Measurements from ENCODE around the gene TEDC2. TPM values are rescaled to one million over a fixed set of nuclear protein-coding genes. Genes with fewer than 3 reads are reported as not detected.

TEDC2 gene
- total RNA-seq, 4 donors from 2014 or later, result 1.4 to 13.2 (median 3.7) TPM

DNA sequence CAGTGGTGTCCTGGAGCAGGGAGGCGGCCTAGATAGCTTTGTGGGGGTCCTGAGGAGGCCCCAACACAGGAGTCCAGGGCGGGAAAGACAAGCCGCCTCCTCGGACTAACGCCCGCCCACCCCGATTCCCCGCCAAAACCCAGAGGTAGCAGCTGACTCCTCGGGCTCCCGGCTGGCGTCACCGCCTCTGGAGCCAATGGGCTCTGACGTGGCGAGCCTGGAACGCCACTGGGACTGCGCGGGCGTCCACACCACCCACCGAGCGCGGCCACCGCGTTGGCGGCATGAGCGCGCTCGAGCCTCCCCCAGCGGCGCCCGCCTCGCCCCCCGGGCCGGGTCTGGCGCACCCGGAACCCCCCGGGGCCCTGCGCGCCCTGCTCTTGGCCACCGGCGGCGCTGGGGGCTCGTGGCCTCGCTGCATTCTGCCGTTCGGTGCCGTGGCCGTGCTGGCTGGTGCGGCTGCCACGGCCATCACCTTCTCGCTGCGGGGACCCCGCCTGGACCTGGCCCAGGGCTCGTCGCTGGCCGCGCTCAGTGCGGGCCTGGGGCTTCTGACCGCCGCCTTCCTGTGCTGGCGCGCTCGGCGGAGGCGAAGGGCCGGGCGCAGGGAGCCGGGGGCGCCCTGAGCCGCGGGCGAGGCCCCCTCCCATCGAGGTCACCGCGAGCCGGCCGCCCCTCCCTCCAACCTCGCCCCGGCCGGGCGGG lies 7.8 kb downstream of the TEDC2 start:
- peak in 1 of 3 donors; percentile 73 for DNase-seq
- no peaks in the 10 kb centered on the region for H3K36me3 ChIP-seq
- peaks cover 0 to 37% of the 10 kb centered on the region in 2 donors for H3K27me3 ChIP-seq
- H3K4me1 ChIP-seq, result peaks cover 0 to 42% (median 28%) of the 10 kb centered on the region in 4 donors
- H3K4me3 ChIP-seq, result peak overlapping the region; percentile 26 to 56 (median 50)
- TF ChIP-seq POLR2A (IDR thresholded peaks at IDR 0.05), result no peak
- TF ChIP-seq, protein P1, sequence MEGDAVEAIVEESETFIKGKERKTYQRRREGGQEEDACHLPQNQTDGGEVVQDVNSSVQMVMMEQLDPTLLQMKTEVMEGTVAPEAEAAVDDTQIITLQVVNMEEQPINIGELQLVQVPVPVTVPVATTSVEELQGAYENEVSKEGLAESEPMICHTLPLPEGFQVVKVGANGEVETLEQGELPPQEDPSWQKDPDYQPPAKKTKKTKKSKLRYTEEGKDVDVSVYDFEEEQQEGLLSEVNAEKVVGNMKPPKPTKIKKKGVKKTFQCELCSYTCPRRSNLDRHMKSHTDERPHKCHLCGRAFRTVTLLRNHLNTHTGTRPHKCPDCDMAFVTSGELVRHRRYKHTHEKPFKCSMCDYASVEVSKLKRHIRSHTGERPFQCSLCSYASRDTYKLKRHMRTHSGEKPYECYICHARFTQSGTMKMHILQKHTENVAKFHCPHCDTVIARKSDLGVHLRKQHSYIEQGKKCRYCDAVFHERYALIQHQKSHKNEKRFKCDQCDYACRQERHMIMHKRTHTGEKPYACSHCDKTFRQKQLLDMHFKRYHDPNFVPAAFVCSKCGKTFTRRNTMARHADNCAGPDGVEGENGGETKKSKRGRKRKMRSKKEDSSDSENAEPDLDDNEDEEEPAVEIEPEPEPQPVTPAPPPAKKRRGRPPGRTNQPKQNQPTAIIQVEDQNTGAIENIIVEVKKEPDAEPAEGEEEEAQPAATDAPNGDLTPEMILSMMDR (IDR thresholded peaks at IDR 0.05), result no peak
- H3K27ac ChIP-seq, result peak overlapping the region; percentile 17 to 58 (median 44)
- H3K9me3 ChIP-seq, result no peaks in the 10 kb centered on the region

GRCh38 chr16:2468233-2468724 lies 8.4 kb downstream of the TEDC2 start:
- DNase-seq, result no peak
- Histone ChIP-seq H3K4me1 (peaks cover 0 to 45% (median 29%) of the 10 kb centered on the region in 4 donors), H3K4me3 (peak overlapping the region; percentile 26 to 56 (median 50)), H3K27ac (peak overlapping the region in 2 of 4 donors; percentile 41 to 58), H3K27me3 (peaks cover 0 to 37% of the 10 kb centered on the region in 2 donors), H3K36me3 (no peaks in the 10 kb centered on the region), H3K9me3 (no peaks in the 10 kb centered on the region)
- TF ChIP-seq, protein P1 (IDR thresholded peaks at IDR 0.05), result no peak
- no peak for TF ChIP-seq POLR2A (IDR thresholded peaks at IDR 0.05)

- Histone ChIP-seq H3K4me3 (peak overlapping the region in 3 of 4 donors; percentile 46 to 56 (median 54)), H3K9me3 (no peaks in the 10 kb centered on the region), H3K4me1 (peaks cover 0 to 51% (median 33%) of the 10 kb centered on the region in 4 donors), H3K36me3 (no peaks in the 10 kb centered on the region), H3K27me3 (peaks cover 0 to 37% of the 10 kb centered on the region in 2 donors), H3K27ac (no peak overlapping the region)
- no peak for TF ChIP-seq POLR2A (IDR thresholded peaks at IDR 0.05)
- TF ChIP-seq, protein P1 (IDR thresholded peaks at IDR 0.05), result no peak
- DNase-seq, result peak in 2 of 3 donors; percentile 45 to 62
Observed at GRCh38 chr16:2468725-2469398, 9.0 kb downstream of the TEDC2 start.

DNA sequence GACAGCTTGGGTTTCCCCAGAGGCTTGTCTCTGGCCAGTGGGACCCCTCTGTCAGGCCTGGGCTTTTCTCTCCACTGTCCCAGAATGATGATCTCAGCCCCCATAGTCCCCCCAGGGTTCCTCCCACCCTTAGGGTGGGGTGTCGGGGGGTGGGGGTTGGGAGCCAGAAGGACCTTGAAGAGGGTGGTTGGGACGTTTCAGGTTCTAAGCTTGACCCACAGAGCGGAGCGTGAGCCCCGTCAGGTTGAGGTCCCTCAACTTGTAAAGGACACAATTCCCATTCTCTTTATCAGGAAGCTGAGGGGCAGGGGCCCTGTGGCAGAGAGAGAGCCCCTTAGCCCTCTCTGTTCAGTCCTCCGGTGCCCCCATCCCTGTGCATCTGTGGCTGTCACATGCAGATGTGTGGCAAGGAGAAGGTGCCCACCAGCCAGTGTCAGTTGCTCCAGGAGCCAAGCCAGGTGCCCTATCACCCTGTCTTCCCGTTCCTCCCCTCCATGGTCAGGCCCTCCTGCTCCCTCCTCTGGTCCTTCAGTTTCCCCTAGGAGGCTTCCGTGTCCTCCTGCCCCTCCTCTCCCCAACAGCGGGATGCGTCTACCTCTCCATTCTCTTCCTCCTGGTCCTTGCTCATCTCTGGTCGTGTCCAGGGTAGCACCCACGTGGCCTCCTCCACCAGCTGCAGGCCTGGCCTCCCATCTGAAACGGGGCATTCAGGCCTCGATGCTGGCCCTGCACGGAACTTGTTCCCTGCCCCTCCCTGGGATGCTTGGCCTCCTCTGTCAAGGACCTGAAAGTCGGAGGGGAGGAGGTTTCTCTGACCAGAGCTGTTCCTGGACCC lies 9.7 kb downstream of the TEDC2 start:
- Histone ChIP-seq H3K9me3 (no peaks in the 10 kb centered on the region), H3K4me3 (no peak overlapping the region), H3K27ac (no peak overlapping the region), H3K36me3 (no peaks in the 10 kb centered on the region), H3K27me3 (peaks cover 0 to 37% of the 10 kb centered on the region in 2 donors), H3K4me1 (peaks cover 0 to 57% (median 33%) of the 10 kb centered on the region in 4 donors)
- TF ChIP-seq POLR2A (IDR thresholded peaks at IDR 0.05), result no peak
- TF ChIP-seq, protein P1 (IDR thresholded peaks at IDR 0.05), result no peak
- no peak for DNase-seq

DNA sequence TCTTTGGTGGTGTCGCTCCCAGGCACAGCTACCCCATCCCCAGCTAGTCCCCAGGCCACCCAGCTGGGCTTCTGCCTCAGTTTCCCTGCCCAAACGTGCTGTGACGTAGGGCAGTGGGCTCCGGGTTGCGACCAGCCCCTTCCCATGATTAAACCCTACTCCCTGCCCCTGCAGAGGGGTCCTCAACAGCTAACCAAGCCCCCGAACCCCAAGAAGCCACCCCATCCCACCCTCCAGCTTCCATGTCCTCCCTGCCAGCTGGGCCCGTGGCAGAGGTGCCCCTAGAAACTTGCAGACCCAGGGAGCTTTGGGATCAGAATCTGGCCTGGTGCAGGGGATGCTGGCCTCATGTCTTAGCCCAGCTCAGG lies 10.3 kb downstream of the TEDC2 start:
- no peak overlapping the region for H3K27ac ChIP-seq
- no peak for TF ChIP-seq POLR2A (IDR thresholded peaks at IDR 0.05)
- TF ChIP-seq, protein P1 (IDR thresholded peaks at IDR 0.05), result no peak
- H3K36me3 ChIP-seq, result no peaks in the 10 kb centered on the region
- no peaks in the 10 kb centered on the region for H3K9me3 ChIP-seq
- DNase-seq, result no peak
- H3K4me3 ChIP-seq, result no peak overlapping the region
- H3K27me3 ChIP-seq, result peaks cover 0 to 37% of the 10 kb centered on the region in 2 donors
- H3K4me1 ChIP-seq, result peaks cover 0 to 60% (median 33%) of the 10 kb centered on the region in 4 donors
